T-helper 2 cell treated with Interferon-gamma antibody and Interleukin-4, amounts not matched to agents 100 ng/mL and 5 ng/mL, for 36 hours (primary cell): Measurements from ENCODE around the gene CARTPT. TPM values are rescaled to one million over a fixed set of nuclear protein-coding genes. Genes with fewer than 3 reads are reported as not detected.

Source experiments
- intact Hi-C: fragments of 100-400 bp; cut with micrococcal nuclease; formaldehyde crosslinking; loops from one replicate; pipeline ENCODE4 v1.15.1; 2023
- total RNA-seq: library from RNA; stranded (reverse); gene quantifications from 2 replicates; pipeline ENCODE4 v1.2.3, GENCODE V29; 2022

The CARTPT gene
- not detected in 2 replicates for total RNA-seq

DNA sequence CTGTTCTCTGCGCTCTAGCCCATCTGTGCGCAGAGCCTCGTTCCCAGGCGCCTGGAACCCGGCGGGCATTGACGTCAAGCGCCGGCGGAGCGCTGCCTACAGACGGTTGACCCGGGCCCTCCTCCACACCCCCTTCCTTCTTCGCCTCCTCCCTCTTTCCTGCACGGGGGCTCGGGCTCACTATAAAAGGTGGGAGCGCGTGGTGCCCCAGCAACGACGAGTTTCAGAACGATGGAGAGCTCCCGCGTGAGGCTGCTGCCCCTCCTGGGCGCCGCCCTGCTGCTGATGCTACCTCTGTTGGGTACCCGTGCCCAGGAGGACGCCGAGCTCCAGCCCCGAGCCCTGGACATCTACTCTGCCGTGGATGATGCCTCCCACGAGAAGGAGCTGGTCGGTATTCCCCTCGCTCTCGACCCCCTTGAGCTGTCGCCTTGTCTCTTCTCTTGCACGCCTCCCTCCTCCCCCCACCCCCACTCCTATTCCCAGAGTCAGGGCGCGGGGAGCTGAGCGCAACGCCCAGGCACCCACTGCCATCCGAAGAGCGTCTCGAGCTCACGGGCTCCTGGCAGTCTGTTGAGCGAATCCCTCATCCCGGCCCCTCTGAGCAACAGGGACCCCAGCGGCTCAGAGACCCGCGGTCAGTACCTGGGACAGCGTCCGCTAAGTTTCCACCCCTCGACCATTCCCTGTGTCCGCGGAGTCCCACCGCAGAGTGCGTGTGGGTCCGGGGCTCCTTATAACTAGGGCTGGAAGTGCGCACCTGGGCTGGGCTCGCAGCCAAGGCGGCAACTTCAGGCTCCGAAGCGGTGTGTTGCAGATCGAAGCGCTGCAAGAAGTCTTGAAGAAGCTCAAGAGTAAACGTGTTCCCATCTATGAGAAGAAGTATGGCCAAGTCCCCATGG is at the start of gene CARTPT:
CARTPT (plus strand) TSS at position 213 of the 902 bp plus-strand sequence; CDS start at position 232, 19 bp downstream.
- intact Hi-C loops, result no loop called here

DNA sequence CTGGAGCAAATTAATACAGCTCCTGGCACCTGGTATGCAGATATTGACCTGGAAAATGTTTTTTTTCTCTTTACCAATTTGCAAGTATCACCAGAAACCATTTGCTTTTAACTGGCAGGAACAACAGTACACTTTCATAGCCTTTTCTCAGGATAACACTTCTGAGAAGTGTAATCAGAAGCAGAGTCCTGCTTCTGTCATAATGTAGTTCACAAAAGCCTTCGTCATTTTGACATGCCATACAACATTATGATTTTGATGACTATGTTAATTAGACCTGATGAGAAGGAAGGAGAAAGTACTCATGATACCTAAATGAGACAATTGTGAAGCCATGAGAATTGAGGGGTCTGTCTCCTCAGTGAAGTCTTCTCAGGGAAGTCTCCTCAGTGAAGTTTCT is 41.1 kb upstream of the CARTPT start:
- intact Hi-C loops, result no loop called here

DNA sequence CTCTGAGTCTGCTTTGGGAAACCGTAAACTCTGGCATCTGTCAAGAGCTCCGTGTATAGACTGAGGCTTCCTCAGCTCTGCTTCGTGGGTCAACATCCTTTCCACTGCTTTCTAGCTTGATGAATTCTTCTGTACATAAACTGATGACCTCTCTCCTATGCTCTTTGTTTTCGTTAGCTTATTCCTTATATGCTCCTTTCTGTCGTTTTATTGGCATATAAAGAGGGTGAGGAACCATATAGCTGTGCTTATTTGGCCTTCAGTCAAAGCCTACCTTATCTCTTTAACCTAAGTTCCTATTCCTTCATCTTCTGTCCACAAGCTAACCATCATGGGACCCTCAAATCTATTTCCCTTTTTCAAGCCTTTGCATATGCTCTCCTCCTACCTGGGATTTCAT is 39.4 kb upstream of the CARTPT start:
- intact Hi-C loops, result no loop called here

DNA sequence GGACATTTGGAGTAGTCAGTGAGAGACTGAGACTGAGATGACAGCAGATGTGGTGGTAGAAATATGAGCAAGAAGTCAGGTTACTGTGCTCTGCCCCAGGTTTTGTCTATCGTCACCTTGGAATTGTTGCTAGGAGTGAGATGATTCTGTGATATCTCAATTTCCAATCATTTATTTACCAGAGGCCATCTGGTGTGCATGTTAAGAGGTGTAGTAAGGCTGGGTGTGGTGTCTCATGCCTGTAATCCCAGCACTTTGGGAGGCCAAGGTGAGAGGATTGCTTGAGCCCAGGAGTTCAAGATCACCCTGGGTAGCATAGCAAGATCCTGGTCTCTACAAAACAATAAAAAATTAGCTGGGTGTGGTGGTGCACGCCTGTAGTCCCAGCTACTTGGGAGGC is 38.6 kb upstream of the CARTPT start:
- intact Hi-C loops, result no loop called here

DNA sequence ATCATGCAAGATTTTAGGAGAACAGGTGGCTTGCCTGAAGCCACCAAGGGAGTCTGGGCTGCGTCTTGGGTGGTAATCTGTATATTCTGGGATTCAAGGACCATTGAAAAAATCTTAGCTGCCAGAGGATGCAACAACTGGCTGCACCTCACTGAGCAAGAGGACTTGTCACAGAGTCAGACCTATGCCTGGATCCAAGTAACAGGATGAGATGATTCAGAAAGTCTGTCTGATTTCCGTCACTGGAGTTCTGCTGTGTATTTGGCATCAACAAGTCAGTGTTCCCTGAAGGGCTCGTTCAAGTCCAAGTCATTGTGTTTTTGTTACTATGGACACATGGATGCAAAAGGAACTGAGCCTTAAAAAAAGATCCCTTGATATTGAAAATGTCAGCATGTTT is 37.8 kb upstream of the CARTPT start:
- intact Hi-C loops, result no loop called here

DNA sequence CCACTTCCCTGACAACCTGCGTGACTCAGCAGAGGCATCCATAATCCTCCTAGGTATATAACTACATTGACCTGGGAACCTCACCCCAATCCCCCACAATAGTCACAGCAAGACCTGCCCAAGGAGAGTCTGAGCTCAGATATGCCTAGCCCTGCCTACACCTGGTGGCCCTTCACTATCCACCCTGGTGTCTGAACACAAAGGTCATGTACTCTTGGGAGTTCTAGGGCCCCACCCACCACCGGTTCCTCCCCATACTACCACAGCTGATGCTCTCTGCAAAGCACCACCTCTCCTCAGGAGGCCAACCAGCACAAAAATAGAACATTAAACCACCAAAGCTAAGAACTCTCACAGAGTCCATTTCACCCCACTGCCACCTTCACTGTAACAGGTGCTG is 34.8 kb upstream of the CARTPT start:
- intact Hi-C loops, result no loop called here

DNA sequence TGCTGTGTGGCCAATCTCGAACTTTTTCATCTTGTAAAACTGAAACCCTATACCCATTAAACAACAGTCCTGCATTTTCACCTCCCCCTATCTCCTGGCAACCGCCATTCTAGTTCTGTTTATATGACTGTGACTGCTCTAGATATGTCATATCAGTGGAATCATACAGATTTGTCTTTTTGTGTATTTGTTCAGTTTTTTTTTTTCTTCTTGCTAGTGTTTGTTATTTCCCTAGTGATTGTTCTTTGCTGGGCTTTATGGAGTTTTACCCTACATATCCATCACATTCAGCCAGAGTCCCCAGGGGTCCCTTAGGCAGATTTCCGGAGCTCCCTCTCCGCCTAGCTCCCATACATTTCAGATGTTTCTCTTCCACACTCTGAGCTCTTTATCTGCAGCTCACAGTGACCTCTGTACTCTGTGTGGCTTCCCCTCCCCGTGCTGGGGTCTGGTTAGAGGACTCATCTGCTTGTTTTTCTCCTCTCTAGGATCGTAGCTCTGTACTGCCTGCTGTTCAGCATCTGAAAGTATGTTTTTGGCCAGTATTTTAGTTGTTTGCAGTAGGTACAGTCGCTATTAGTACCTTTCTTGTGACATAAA is 25.1 kb upstream of the CARTPT start:
- intact Hi-C loops, result no loop called here

DNA sequence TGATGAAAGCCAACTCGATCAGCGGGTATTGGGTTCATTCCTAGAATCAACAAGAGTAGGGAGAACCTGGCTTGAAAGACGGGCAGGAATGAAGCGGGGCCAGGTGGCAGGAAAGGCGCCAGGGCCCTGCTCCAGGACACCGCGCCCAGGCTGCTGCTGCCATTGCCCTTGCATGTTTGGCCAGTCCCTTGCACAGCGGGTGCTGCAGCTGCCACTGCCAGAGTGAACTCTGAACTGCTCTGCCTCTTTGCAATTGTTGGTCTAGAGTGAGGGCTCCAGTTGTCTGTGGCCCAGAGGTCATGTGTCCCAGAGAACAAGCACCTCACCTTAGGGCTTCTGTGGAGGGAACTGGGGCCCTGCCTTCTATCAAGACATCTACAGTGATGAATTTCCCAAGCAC is 24.0 kb upstream of the CARTPT start:
- intact Hi-C loops, result no loop called here

DNA sequence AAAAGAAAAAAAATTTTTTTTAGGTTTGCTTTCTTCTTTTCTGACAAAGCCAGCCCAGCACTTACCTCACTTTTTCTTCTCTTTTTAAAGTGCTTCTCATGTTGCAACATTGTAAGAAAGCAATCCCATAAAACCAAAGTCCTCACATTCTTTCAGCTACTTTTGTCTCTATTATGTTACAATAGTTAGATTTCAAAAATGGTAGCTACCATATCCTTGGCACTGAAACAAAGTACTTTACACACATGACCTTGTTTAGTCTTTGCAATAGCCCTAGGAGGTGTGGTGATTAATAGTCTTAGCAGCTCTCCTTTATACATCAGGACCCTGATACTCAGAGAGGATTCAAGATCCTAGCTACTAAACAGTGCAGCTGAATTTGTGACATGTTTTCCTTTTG is 23.5 kb upstream of the CARTPT start:
- intact Hi-C loops, result no loop called here

DNA sequence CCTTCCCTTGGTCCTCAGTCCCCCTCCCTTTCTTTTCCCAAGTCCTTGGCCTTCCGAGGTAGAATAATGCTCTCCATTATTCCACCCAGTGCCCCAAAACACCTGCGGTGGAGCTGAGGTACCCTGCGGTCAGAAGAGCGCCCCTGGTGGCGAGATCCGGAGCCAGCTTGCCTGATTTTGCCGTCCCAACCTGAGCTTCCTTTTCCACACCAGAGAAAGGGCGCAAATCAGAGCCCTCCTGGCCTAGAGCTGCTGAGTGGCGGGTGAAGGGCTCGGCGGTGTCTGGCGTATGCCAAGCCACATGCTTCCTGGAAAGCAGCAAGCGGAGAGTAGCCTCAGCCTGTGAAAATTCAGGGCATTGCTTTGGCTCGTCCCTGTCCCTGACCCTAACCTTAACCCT is 21.1 kb upstream of the CARTPT start:
- intact Hi-C loops, result no loop called here

DNA sequence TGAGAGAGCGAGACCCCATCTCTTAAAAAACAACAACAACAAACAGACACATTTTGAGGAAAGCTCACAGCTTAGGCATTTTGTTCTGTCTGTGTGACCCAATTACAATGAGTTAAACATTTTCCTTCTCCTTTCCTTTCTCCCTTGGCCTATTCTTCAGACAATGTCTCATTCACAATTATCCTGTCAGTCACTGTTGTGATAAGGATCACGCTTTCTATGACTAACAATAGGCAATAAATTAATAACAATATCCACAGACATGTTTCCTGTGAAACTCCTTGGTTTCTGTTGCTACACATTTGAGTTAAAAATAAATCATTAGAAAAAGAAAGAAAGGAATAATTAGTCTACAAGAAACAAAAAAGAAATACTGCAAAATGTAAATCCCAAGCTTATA is 19.8 kb upstream of the CARTPT start:
- intact Hi-C loops, result no loop called here

DNA sequence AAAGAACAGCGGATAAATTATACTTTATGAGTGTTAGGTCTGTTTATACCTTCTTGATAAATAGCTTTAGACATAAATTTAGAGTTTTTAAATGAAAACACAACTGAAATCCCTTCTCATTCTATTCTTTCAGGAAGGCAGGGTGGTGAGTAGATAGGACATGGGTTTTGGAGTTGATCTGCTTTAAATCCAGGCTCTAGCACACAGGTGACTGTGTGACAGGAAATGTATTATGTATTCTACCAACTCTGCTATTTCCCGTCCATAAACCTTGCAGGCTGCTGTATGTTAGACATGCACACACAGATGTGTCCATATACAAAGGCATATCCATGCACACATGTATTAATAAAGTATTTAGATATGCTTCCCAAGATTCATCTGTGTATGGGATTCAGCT is 19.3 kb upstream of the CARTPT start:
- intact Hi-C loops, result no loop called here

DNA sequence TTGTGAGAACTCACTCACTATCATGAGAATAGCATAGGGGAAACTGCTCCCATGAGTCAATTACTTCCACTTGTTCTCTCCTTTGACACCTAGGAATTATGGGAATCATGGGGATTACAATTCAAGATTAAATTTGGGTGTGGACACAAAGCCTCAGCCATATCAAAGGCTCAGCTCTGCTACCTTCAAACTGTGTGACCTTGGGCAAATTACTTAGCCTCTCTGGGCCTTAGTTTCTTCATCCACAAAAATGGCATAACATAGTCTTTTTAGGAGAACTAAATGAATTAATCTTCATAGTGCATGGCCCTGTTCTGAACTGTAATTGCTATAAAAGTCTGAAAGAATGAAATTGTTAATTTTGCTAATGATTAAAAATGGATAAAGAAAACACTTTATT is 18.3 kb upstream of the CARTPT start:
- intact Hi-C loops, result no loop called here

DNA sequence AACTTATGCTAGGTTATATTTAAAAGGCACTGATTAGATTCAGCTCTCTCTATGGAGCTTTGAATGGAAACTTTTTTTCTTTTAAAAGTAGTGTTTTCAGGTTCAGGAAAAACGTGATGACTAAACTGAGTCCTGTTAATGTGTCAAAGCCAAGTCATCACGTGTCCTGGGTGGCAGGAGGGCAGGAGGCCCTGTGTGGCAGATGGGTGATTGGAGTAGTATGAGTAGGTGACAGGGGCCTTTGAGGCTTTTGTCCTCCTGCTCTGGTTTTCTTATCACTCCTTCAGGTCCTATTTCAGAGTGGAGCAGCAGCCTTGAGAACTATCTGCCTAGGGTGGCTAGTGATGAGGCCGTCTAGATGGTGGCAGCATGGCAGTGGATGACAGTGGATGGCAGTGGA is 17.7 kb upstream of the CARTPT start:
- intact Hi-C loops, result no loop called here

DNA sequence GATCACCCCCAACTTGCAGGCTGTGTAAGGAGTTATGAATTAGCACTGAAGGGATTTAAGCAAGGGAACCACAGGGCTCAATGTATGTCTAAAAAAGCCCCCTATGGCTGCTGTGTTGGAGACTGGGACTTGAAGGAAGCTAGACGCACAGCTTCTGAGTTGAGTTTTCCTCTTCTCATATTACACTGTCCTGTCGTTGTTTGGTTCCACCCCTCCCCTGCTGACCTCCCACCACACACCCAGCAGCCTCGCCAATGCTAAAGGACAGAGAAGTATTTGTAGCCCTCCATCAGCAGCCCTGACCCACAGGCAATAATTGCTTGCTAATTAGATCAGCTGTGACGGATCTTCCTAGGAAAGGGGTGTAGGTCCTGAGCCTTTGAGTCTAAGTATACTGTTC is 15.1 kb upstream of the CARTPT start:
- intact Hi-C loops, result no loop called here

DNA sequence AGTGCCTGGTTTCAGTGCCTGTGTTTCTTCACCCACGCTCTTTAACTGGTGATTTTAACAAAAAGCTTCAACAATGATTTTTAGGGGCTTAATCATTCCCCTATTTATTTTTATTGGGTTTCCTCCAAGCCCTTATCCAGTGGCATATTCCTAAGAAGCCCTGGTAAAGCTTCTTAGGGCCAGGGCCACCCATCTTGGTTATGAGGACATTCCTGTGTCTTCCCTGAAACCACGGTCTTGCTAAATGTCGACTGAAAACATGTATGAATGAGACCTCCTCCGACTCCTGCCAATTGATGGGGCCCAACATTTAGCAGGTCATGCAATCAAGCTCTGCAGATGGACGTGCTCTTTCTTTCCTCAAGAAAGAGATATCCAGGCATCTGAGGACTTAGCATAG is 13.7 kb upstream of the CARTPT start:
- intact Hi-C loops, result no loop called here

DNA sequence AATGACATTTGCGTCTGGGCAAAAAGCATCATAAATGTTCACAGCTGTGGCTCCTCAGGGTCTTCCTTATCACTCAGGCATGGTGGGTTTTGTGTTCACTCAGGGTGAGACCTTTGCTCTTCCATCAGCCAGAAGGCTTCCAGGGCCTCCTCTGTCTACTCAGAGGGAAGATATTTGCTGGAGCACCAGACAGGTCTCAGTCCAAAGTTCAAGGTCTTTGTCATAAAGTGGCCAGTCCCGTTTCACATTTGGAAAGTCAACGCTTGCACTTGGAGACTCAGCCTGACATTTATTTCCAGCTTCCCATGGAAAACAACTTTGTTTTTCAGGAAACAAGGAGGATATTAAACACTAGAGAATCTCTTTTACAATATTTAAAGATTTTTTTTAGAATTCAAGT is 12.2 kb upstream of the CARTPT start:
- intact Hi-C loops, result no loop called here

DNA sequence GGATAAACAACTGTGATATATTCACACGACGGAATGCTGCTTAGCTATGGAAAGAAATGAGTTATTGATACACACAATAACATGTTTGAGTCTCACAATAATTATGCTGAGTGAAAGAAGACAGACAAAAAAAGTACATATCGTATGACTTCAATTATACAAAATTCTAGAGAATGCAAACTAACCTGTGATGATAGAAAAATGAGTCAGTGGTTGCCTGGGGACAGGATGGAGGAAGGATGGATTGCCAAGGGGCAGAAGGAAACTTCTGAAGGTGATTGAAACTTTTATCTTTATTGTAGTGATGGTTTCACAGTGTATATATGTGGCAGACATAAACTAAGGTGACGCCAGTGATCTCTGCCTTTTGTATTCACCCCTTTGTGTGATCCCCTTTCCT is 7.5 kb upstream of the CARTPT start:
- intact Hi-C loops, result no loop called here

DNA sequence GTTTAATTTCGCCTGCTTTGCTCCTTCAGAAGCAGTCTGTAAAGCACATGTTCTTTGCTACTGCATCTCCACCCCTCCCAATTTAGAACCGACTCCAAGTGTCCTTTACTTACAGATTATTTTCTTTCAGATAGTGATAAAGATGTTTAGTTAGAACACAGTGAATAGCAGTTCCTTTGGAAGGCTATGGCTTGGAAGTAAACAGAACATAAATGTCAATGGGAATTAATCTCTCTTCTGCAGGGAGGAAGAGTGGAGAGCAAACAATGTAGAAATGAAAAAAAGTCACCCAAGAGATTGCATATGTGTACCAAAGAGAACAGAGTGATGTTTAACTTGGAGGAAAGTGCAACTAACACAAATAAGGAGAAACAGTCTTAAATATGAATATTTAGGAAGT is 4.2 kb upstream of the CARTPT start:
- intact Hi-C loops, result no loop called here

DNA sequence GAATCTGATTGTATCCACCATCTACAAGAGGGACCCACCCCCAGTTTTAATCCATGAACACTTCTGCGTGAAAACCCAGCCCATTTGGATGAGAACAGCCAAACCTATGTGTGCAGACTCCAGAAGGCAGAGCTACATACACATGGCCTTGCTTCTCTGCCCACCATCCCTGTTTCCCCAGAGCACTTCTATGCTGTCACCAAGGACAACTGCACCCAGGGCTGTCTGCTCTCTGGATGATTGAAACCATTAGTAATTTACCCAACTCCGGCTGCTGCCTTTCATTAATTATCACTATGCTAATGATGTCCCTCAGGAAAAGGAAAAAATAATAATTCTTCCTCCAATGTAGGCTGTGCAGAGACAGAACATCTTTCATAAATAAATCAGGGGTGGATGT is 8.9 kb downstream of the CARTPT start:
- intact Hi-C loops, result no loop called here

DNA sequence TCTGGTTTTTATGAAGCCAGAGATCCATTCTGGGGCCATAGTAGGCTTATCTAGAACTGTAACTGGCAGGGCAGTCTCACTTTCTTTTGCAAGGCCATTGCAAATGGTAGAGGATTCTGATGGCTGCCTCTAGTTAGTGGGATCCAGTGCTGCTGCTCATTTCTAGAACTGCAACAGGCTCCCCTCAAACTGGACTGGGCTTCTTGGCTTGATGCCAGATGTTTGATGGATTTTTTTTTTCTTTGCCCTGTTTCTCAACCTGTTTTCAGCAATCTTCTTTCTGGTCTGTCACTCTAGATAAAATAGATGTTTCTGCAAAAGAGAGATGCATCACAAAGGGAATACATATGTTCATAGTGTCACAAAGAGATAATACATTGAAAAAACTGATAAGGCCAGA is 11.9 kb downstream of the CARTPT start:
- intact Hi-C loops, result no loop called here

DNA sequence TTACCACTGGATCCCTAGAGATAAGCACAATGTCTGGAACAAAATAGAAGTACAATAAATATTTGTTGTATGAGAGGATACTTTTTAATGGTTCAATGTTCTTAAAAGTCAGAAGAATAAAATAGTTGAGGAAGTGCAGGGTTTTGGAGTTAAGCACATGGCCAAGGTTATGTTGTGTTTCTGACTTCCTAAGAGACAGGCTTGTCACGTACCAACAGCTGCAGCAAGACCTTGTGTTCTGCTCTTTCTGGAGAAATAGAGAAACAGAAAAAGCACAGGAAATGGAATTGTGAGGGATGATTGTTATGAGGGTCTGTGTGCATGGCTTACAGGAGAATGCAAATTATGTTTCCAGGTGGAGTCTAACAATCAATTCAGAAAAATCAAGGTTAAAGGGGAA is 12.9 kb downstream of the CARTPT start:
- intact Hi-C loops, result no loop called here

DNA sequence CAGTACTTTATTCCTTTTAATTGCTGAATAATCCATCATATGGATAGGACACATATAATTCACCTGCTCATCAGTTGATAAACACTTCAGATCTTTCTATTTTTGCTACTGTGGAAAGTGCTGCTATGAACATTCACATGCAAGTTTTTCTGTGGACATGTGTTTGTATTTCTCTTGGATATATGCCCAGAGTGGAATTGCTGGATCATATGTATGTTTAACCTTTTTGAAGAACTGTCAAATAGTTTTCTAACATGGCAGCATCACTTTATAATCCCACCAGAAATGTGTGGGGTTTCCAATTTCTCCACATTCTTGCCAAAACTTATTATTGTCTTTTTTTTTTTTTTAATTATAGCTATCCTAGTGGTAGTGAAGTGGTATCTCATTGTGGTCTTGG is 15.1 kb downstream of the CARTPT start:
- intact Hi-C loops, result no loop called here
